GM12873 (cell line): ENCODE measurements around the gene PKHD1.

Experiments used
- TF ChIP-seq, protein P1 (sequence below): IDR thresholded peaks from 2 replicates; pipeline ENCODE4 v1.5.1; 2012; ENCODE audit warnings: low read depth, mild to moderate bottlenecking, moderate library complexity, low read length, control low read depth; ENCODE audit not compliant: insufficient read depth; ENCODE audit errors: missing control alignments

PKHD1 gene

DNA sequence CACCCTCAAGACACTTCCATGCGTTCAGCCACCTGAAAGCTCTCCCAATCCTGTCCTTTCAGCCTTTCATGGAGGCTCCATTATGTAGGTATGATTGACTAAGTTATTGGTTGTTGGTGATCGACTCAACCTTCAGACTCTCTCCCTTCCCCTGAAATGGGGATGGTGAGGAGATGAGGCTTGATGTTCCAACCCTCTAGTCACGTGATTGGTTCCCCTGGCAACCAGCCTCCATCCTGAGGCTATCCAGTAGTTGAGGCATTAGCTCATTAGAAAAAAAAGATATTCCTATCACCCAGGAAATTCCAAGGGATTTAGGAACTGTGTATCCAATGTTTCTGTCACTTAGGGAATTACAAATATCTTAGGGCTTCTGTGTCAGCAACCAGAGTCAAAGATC, 426.6 kb downstream of the PKHD1 start:
- TF ChIP-seq, protein P1, sequence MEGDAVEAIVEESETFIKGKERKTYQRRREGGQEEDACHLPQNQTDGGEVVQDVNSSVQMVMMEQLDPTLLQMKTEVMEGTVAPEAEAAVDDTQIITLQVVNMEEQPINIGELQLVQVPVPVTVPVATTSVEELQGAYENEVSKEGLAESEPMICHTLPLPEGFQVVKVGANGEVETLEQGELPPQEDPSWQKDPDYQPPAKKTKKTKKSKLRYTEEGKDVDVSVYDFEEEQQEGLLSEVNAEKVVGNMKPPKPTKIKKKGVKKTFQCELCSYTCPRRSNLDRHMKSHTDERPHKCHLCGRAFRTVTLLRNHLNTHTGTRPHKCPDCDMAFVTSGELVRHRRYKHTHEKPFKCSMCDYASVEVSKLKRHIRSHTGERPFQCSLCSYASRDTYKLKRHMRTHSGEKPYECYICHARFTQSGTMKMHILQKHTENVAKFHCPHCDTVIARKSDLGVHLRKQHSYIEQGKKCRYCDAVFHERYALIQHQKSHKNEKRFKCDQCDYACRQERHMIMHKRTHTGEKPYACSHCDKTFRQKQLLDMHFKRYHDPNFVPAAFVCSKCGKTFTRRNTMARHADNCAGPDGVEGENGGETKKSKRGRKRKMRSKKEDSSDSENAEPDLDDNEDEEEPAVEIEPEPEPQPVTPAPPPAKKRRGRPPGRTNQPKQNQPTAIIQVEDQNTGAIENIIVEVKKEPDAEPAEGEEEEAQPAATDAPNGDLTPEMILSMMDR = no peak

DNA sequence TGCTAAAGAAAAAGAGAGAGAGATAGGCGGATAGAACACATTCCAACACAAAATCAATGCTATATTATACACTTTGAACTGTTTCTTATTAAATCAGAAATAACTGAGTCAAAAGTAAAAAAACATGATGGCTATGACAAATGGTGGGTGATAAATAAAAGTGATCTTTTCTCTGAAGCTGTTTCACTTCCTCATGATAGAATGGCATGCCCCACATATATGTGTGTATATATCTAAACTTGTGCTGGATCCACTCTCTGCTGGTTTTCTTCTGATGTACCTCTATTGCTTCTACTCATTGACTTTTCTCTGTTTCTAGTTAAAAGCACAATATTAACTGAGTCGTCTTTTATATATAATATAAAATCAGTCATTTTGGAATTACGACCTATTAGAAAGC, 429.9 kb downstream of the PKHD1 start:
- TF ChIP-seq, protein P1 = no peak

DNA sequence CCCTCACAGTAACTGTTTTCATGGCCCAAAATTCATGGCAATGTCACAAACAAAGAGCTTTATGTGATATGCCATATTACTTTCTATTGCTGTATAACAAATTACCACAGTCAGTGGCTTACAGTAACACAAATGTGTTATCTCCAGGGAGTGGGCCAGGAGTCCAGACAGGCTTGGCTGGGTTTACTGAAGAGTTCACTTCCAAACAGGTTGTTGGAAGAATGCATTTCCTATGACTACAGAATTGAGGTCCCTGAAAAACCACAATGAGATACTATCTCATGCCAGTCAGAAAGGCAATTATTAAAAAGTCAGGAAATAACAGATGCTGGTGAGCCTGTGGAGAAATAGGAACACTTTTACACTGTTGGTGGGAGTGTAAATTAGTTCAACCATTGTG, 431.9 kb downstream of the PKHD1 start:
- TF ChIP-seq, protein P1 = no peak

DNA sequence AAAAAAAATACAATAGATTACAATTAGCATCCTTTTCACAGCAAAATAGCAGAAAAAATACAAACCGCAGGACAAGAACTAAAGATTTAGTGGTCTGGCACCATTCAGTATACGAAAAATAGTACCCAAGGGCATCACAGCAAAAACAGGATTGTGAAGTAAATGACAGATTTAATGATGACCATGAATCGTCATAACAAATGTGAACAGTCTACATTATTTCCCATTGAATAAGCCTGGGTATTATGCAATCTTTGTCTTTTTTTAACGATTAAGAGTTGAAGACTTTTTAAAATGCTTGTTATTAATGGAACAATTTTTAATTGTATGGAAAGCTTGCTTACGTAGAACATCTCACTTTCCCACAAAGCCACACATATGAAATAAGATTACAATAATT, 432.8 kb downstream of the PKHD1 start:
- TF ChIP-seq, protein P1 = no peak

DNA sequence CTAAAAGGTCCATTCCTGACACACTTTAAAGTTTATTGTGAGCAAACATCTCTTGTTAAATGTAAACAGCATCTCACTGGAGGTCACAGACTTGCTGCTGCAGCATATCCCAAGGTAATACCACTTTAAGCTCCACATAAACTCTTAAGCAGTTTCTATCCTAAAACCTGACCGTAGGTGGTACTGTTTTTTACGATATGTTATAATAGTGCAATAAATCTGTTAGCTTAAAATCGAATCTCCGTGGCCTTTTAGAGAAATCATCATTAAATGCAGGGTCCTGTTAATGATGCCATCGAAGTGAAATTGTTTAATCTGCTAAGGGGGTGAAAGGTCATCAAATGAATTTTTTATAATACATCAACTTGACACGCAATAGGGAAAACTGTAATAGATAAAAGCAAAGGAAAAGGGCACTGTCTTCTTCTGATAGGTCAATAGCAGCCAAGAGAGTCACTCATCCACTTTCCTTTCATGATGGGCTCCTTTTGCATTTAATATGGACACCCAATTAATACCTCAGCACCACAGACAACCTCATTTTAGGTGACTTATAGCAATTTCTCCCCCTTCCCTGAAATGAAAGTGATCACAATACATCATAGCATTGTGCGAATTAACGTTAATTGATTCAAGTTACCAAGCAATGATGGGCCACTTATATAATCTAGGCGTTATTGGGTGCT, 436.1 kb downstream of the PKHD1 start:
- TF ChIP-seq, protein P1 = no peak

DNA sequence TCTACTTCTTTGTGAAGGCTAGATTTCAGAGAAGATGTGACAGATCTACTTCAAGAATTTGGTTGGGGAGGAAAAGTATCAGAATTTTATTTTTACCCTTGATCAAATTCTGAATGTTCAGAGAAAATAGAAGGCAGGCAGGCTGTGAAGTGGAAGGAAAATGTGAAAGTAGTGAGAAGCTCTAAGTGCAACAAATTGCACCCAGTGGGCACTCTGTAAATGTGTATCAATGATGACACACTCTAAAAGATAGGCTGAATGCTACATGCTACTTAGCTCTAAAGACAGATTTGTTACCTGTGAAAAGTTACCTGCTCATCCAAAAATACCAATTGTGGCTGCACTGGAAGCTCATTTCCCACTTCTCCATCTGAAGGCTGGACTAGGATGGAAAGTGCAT, 438.6 kb downstream of the PKHD1 start:
- TF ChIP-seq, protein P1 = no peak

DNA sequence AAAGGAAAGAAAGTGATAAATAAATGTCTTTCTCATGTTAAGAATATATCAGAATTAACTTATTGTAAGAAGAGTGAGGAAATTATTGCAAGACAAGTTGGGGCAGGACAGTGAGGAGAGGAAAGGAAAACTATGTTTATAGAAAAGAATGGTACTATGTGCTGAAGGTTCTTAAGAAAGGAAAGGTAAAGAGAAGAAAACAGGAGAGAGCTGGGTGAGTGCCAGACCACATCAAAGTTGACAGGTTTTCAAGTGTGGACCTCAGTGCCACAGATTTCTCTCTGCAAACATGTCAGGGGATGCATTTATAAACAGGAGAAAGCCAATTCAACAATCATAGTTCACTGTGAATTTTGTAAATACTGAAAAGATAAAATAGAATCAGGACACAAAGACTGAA, 439.2 kb downstream of the PKHD1 start:
- TF ChIP-seq, protein P1 = no peak
